IPS DF 19.7 (cell line): ENCODE measurements around the gene LMAN1L.
"Not testable (repeated sequence)": the region's sequence is repeated elsewhere in the genome, so short reads cannot be mapped to it uniquely, and the experiment has no call there.

ENCODE experiments used
- DNase-seq: peaks from one replicate; pipeline ENCODE4 v3.0.0-alpha.2; 2013; ENCODE audit warnings: low read depth, low spot score

The LMAN1L gene

GRCh38 chr15:74782259-74783071 is 30.2 kb upstream of the LMAN1L start:
- no peak for DNase-seq

GRCh38 chr15:74783072-74783807 is 29.4 kb upstream of the LMAN1L start:
- DNase-seq = no peak

- no peak for DNase-seq
These were observed 28.8 kb upstream of the LMAN1L start for GRCh38 chr15:74783808-74784175.

- DNase-seq = no peak
These were observed 28.0 kb upstream of the LMAN1L start for GRCh38 chr15:74784426-74785193.

GRCh38 chr15:74785194-74786032 is 27.2 kb upstream of the LMAN1L start:
- no peak for DNase-seq

- DNase-seq = not testable (repeated sequence)
These were observed 26.6 kb upstream of the LMAN1L start for GRCh38 chr15:74786081-74786480.

GRCh38 chr15:74786551-74787165 is 26.0 kb upstream of the LMAN1L start:
- no peak for DNase-seq

GRCh38 chr15:74787251-74788041 is 25.2 kb upstream of the LMAN1L start:
- DNase-seq = no peak

- DNase-seq = no peak
These were observed 24.5 kb upstream of the LMAN1L start for GRCh38 chr15:74788042-74788682.

GRCh38 chr15:74788683-74789151 is 23.9 kb upstream of the LMAN1L start:
- DNase-seq = no peak

- no peak for DNase-seq
These were observed 23.4 kb upstream of the LMAN1L start for GRCh38 chr15:74789171-74789631.

GRCh38 chr15:74789741-74790079 is 22.9 kb upstream of the LMAN1L start:
- DNase-seq = no peak

- DNase-seq = no peak
These were observed 22.3 kb upstream of the LMAN1L start for GRCh38 chr15:74790080-74790916.

- DNase-seq = no peak
These were observed 21.6 kb upstream of the LMAN1L start for GRCh38 chr15:74791007-74791406.

- DNase-seq = no peak
These were observed 21.0 kb upstream of the LMAN1L start for GRCh38 chr15:74791667-74792066.

- no peak for DNase-seq
These were observed 20.2 kb upstream of the LMAN1L start for GRCh38 chr15:74792227-74793016.

- no peak for DNase-seq
These were observed 19.3 kb upstream of the LMAN1L start for GRCh38 chr15:74793135-74794028.
